ENCODE measurements around the gene CEP128.

CEP128 gene

GRCh38 chr14:80872645-80873044 lies 68.9 kb downstream of the CEP128 start:
- no peak for DNase-seq

- DNase-seq, result no peak
Measured at GRCh38 chr14:80868260-80868659, 73.3 kb downstream of the CEP128 start.

- no peak for DNase-seq
Measured at GRCh38 chr14:80867798-80868197, 73.7 kb downstream of the CEP128 start.

DNA sequence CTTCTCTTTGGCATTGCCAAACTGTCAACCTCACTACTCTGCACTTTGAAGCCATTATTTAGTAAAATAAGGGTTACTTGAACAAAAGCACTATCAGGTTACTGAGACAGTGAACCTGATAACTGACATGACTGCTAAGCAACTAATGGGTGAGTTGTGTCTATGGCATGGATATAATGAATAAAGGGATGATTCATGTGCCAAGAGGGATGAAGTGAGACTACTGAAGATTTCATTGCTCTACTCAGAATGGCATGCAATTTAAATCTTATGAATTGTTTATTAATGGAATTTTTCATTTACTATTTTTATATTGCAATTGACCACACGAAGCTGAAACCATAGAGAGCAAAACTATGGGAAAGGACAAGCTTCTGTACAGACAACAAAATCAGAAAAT lies 74.4 kb downstream of the CEP128 start:
- DNase-seq, result no peak

DNA sequence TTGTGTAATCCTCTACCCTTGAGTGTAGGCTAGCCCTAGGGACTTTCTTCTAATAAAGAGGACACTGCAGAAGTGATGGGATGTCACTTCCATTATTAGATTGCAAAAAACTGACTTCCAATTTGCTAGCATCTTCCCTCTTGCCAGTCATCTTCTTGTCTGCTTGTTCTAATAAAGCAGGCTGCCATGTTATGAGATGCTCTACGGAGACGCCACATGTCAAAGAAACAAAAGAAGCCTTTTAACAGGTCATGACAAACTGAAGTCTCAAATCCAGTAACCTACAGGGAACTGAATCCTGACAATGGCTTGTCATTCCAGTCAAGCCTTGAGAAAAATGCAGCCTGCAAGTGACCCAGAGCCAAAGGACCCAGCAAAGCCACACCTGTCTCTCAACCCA lies 76.0 kb downstream of the CEP128 start:
- DNase-seq, result no peak

GRCh38 chr14:80862983-80863382 lies 78.6 kb downstream of the CEP128 start:
- no peak for DNase-seq

- DNase-seq, result no peak
Measured at GRCh38 chr14:80862541-80862940, 79.0 kb downstream of the CEP128 start.

DNA sequence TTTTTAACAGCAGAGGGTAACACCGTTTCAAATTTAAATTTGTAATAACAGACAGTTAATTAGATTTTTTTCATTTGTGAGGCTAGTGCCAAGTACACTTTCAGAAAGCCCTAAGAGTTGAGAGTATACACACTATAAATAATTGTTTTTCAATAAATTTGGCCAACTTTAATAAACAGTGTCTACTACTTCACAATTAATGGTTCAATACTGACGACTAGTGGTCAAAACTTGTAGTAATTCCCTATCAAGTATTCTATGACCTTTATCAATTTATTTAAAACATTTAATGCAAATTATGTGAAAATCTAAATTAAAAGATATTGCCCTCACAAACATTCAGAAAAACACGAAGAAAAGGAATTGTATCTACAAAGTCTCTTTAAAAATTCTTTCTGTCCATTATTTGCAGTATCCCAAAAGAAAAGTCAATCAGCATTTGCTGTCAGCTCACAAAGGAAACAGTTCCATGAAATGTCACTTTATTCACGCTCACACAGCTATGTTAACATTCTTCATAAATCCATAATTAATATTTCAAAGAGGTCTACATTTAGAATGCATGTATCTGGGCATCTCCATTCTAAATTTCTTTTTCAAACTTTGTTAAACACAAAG lies 91.2 kb downstream of the CEP128 start:
- no peak for DNase-seq

- DNase-seq, result no peak
Measured at GRCh38 chr14:80847070-80847469, 94.5 kb downstream of the CEP128 start.

- DNase-seq, result no peak
Measured at GRCh38 chr14:80845856-80846255, 95.7 kb downstream of the CEP128 start.

GRCh38 chr14:80844872-80845271 lies 96.7 kb downstream of the CEP128 start:
- DNase-seq, result no peak

DNA sequence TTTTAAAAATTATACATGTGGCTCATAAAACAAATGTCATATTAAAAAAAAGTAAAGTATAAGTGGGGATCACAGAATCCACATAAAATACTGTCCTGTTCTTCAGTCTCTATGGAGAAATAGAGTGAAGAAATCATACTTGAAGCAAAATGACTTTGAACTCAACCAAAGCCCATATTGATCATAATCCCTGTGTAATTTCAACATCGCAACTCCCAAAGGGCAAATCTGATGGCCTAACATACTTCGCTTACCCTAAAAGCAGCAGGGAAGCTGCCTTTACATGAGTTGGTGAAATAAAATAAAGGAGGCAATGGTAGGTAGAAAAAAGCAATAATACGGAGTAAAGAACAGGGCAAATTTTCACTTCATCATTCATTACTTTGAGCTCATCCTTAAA lies 101.8 kb downstream of the CEP128 start:
- DNase-seq, result no peak

DNA sequence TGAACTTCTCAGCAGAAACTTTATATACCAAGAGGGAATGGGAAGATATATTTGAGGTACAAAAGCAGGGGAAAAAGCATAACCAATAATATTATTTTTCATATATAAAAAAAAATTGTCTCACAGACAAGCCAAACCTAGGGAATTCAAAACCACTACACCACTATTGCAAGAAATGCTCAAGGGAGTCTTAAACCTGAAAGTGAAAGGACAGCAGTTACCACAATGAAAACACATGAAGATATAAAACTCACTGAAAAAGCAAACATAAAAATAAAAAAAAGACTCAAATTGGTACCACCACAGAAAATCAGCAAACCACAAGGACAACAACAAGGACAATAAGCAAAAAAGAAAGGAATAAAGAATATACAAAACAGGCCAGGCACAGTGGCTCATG lies 131.9 kb downstream of the CEP128 start:
- DNase-seq, result no peak

- no peak for DNase-seq
Measured at GRCh38 chr14:80805136-80805535, 136.4 kb downstream of the CEP128 start.

GRCh38 chr14:80798878-80799277 lies 142.7 kb downstream of the CEP128 start:
- no peak for DNase-seq

DNA sequence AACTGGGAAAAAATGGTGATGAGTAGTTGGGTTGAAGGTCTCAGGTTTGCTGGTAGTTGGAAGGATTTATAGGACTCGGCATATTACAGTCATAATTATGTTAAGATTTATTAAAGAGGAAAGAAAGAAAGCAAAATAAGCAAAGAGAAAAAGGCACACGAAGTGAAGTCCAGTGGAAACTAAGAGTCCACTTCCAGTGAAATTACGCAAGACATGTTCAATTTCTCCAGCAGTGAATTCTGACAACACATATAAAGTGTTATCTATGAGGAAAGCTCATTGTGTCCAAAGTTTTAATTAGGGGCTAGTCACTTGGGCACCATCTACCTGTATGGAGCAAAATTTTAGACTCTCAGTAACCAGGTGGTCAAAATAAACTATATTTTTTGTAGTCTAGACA lies 143.3 kb downstream of the CEP128 start:
- DNase-seq, result no peak

DNA sequence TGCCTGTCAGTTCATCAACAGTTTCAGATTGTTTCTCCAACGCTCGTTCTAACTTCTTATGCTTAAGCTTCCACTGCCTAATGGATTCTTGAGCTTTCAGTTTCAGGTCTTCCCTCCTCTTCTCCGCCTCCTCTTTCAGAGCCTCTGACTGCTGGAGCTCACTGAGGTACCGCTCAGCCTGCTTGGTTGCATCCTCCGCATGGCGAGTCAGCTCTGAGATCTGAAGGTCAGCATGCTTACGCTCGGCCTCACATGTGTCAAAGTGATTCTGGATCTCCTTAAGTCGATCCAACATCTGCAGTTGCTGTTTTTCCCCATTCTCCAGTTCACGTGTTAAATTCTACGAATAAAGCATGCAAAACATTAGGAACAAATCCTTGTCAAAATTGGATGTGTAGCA lies 148.8 kb downstream of the CEP128 start:
- no peak for DNase-seq

DNA sequence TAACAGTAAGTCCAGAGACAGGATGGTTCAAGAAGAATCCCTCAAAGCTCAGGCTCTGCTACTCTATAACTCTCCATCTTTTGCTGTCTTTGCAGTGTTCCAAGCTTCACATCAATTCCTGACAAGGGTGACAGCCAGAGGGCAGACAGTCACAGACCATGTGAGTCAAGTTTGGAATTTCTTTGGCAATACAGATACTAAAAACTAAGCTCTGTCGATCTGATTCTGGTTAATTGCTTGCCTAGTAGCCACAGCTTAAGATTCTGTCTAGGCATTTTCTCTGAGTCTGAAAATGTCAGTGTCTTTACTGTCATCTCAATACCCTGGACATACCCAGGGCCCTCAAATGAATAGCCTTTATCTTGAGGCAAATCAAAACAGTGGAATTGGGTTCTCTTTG lies 153.7 kb downstream of the CEP128 start:
- no peak for DNase-seq

GRCh38 chr14:80784820-80785219 lies 156.7 kb downstream of the CEP128 start:
- DNase-seq, result no peak

GRCh38 chr14:80781972-80782367 lies 159.6 kb downstream of the CEP128 start:
- no peak for DNase-seq

DNA sequence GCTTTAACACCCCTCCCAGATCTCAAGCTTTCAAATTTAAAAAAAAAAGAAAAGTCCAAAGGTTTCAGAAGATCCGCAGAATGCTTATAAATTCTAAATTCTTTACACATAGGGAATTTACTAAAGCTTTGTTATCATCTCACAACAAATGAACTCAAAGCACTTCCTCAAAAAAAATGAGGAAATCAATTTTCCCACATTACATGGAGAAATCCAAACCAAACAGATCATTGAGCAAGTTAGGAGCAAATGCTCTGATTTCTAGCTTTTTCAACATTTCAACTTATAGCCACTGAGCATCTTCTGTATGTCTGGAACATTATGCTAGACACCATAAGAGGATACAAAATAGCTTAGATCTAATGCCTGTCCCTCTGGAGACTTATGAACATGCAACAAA lies 161.0 kb downstream of the CEP128 start:
- DNase-seq, result no peak

DNA sequence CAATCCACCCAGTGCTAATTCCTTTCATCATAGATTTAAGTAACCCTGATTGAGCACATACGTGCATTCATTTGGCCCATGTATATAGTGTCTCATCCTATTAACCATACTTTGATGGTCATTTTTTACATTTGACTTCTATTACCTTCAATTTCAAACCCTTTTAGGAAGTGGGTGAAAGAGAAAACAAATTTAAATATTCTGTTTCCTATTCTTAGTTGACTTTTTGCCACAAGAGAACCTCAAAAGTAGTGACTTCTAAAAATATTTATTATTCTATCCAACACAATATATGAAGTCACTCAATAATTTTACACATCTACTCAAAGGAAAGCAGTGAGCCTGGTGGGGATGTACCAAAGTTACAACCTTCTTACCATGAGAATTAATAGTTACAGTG lies 164.9 kb downstream of the CEP128 start:
- no peak for DNase-seq

DNA sequence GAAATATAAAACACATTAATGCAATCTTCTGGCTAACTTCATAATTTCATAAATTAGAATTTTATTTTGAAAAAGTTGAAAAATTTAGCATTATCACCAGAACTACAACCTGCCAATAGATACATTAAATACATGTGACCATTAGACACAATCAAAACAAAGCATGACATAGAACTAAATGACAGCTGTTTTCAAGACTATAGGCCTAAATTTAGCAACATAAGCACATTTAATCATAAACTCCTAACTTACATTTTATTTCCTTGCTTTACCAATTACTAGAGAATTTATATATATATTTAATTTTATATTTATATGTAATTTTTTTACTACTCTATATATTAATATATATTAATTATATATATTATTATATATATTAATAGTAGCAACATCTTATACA lies 165.4 kb downstream of the CEP128 start:
- DNase-seq, result no peak

DNA sequence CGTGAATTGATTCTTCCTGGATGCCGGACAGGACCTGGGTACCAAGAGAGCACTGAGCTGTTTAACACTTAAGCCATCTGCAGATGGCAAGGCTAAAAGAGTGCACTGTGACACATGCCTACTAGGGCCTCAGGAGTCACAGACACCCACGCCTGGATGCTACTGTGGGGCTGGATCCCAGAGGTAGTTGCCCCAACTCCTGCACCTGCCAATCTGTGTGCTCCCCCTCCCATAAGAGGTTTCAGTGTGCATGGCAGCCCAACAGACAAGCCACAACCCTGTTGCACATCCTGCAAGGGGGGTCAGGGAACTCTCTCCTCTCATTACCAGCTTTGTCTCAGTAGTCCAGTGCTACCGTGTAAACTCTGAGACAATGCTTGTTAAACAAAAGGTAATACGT lies 169.0 kb downstream of the CEP128 start:
- no peak for DNase-seq

GRCh38 chr14:80771201-80771600 lies 170.3 kb downstream of the CEP128 start:
- DNase-seq, result no peak

All from activated CD4-positive, alpha-beta T cell treated with anti-CD3 and anti-CD28 coated beads, Interleukin-2, amount 50 U/mL, for 48 hours (primary cell).